ENCODE results near the gene CDH23. TPM values are rescaled to one million over a fixed set of nuclear protein-coding genes. Genes with fewer than 3 reads are reported as not detected.

The CDH23 gene
- polyA plus RNA-seq, 1 experiment, result 0.01 TPM

DNA sequence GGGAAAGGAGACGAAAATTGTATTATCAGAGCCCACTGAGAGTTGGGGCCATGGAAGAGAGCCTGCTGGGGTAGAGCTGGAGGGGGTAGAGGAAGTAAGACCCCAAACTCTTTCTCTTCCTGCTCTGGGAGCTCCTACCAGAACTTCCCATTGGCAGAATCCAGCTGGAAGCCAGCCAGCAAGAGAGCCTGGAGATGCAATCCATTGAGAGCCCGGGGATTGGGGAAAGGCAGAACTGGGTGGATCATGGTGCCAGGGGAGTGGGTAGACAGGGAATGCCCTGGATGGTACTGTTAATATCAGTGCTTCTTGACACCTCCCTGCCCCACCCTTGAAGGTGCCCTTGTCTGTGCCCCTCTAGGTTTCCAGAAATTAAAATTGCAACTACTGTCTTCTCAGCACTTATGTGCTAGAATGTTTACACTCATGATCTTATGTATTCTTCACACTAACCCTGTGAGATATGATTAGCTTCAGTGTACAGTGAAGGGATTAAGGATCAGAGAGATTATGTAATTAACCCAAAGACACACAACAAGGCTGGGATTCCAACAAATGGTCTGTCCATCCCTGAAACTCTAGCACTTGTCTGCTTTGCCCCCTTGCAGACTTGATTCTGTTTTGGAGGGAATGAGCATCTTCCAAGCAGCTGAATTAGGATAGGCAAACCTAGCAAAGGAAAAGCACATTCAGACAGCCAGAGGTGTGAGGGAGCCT, 168.7 kb downstream of the CDH23 start:
- CTCF ChIA-PET, result no interaction called here
- Histone ChIP-seq H3K27ac (ENCODE audit: low read depth, low read length) (no peak overlapping the region), H3K4me3 (ENCODE audit: low read depth, low read length) (no peak overlapping the region), H3K9me3 (ENCODE audit: control insufficient read depth, insufficient read depth, low read length) (no peaks in the 10 kb centered on the region), H3K27me3 (ENCODE audit: control insufficient read depth, insufficient read depth, low read length) (peaks cover 11% of the 10 kb centered on the region)
- POLR2A ChIA-PET, result no interaction called here
- DNase-seq (ENCODE audit: low read depth, low spot score), result no peak
- TF ChIP-seq CTCF (IDR thresholded peaks at IDR 0.05; ENCODE audit: low read depth, low read length), result no peak

DNA sequence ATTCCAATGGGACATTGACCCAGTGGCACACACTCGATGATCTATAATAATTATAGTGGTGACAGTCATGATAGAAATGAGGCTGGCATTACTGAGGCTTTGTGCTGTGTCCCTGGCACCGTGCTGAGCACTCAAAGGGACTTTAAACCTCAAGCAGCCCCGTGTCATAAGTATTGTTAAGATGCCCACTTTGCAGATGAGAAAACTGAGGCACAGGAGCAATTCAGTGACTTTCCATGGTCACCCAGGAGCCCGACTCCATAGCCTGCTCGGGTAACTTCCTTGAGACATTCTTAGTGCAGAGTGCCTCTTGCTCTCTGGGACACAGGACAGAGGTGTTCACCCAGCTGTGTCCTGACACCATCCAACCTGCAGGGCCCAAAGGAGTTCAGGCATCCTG, 170.3 kb downstream of the CDH23 start:
- no peak for TF ChIP-seq CTCF (IDR thresholded peaks at IDR 0.05; ENCODE audit: low read depth, low read length)
- Histone ChIP-seq H3K27me3 (ENCODE audit: control insufficient read depth, insufficient read depth, low read length) (peaks cover 8% of the 10 kb centered on the region), H3K27ac (ENCODE audit: low read depth, low read length) (no peak overlapping the region), H3K4me3 (ENCODE audit: low read depth, low read length) (no peak overlapping the region), H3K9me3 (ENCODE audit: control insufficient read depth, insufficient read depth, low read length) (no peaks in the 10 kb centered on the region)
- DNase-seq (ENCODE audit: low read depth, low spot score), result no peak
- ChIA-PET CTCF (interaction anchor here (0.6 kb wide), 1 partner anchor 152 kb away, joined by 3 read pairs; no protein-coding TSS in a partner anchor), POLR2A (no interaction called here)

DNA sequence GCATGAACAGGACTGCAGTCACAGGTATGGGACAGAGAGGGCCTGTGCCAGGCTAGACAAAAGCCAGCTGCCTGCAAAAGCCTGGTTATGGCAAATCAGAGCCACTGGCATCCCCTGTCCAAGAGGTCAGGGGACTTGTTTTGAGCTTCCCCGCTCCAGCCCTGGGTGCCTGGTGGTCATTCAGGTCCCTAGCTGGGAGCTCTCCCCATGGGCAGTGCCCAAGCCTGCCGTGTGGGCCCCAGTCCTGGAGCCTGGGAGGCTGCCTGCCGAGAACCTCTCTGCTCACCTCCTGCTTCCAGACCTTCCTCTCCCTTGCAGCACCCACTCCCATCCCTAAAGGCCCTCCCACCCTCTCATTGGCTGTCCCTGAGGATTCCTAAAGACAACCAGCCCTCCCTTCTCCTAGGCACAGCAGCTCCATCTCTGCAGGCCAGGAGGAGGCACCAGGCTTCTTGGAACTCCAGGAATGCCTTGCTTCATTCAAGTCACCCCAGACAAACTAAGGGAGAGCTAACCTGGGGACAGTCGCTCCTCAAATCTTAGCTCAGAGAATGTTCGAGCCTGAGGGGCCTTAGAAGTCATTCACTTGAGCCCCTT, 172.3 kb downstream of the CDH23 start:
- no peak overlapping the region for H3K27ac ChIP-seq (ENCODE audit: low read depth, low read length)
- TF ChIP-seq CTCF (IDR thresholded peaks at IDR 0.05; ENCODE audit: low read depth, low read length), result no peak
- peaks cover 14% of the 10 kb centered on the region for H3K27me3 ChIP-seq (ENCODE audit: control insufficient read depth, insufficient read depth, low read length)
- DNase-seq (ENCODE audit: low read depth, low spot score), result no peak
- POLR2A ChIA-PET, result no interaction called here
- CTCF ChIA-PET, result interaction anchor here (1.0 to 4.3 kb wide), 5 partner anchors 19 to 252 kb away, joined by 3 to 88 read pairs (median 6); partner anchors contain the start of gene SLC29A3
- no peaks in the 10 kb centered on the region for H3K9me3 ChIP-seq (ENCODE audit: control insufficient read depth, insufficient read depth, low read length)
- H3K4me3 ChIP-seq (ENCODE audit: low read depth, low read length), result no peak overlapping the region

GRCh38 chr10:71569775-71570588, 173.3 kb downstream of the CDH23 start:
- H3K9me3 ChIP-seq (ENCODE audit: control insufficient read depth, insufficient read depth, low read length), result no peaks in the 10 kb centered on the region
- H3K27me3 ChIP-seq (ENCODE audit: control insufficient read depth, insufficient read depth, low read length), result peaks cover 20% of the 10 kb centered on the region
- no peak overlapping the region for H3K4me3 ChIP-seq (ENCODE audit: low read depth, low read length)
- TF ChIP-seq CTCF (IDR thresholded peaks at IDR 0.05; ENCODE audit: low read depth, low read length), result peak; percentile 78
- ChIA-PET POLR2A (no interaction called here), CTCF (interaction anchor here (0.6 to 4.3 kb wide), 22 partner anchors 9 to 266 kb away, joined by 3 to 88 read pairs (median 4); partner anchors contain the start of gene SLC29A3)
- DNase-seq (ENCODE audit: low read depth, low spot score), result no peak
- no peak overlapping the region for H3K27ac ChIP-seq (ENCODE audit: low read depth, low read length)
